GM12892 (cell line): Measurements from ENCODE around the gene RMND5B.

Source experiments
- DNase-seq: peaks from one replicate; pipeline ENCODE4 v3.0.0; 2011; ENCODE audit not compliant: insufficient read length
- FAIRE-seq: peaks from 2 replicates; lab custom pipeline; 2011; peaks lifted over from hg19 to GRCh38; lab: Jason Lieb, UNC
- POLR2A ChIP-seq: IDR thresholded peaks from 2 replicates; pipeline ENCODE4 v1.6.1; 2011; ENCODE audit warnings: low read depth, low read length, control low read depth
- POLR2AphosphoS5 ChIP-seq: IDR thresholded peaks from 2 replicates; pipeline ENCODE4 v1.6.1; 2011; ENCODE audit warnings: low read depth, low read length, control low read depth
- TAF1 ChIP-seq: IDR thresholded peaks from 2 replicates; pipeline ENCODE4 v1.6.1; 2011; ENCODE audit warnings: low read depth, mild to moderate bottlenecking, control low read depth, low read length, borderline replicate concordance

The RMND5B gene

DNA sequence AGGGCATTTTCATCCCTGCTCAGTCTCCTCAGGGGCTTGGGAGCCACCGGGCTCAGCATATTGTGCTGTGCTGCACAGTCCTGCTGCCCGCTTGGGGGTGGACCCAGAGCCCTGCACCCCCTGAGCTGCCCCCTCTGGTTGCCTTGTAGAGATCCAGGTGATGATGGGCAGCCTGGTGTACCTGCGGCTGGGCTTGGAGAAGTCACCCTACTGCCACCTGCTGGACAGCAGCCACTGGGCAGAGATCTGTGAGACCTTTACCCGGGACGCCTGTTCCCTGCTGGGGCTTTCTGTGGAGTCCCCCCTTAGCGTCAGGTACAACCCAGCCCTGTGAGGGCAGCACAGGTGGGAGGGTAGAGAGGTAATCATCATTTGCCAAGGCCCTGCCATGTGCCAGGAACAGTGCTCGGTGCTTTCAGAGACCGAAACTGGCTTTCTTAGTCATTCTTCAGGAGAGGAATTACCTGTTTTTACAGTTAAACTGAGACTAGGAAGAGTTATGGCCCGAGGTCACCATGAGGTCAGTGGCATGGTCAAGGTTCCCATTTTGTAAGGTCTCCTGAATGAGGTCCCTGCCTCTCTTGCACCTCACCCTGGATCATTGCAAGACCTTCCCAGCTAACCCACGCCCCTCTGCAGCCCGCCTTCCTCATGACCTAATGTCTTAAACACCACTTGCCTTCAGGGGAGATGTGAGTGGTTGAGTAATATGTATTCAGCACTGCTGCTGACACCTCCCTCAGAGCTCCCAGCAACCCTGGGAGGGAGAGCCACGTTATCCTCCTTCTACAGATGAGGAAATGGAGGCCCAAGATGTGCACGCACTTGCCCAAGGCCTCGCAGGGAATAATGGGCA lies 15.4 kb downstream of the RMND5B start:
- TF ChIP-seq TAF1 (no peak), POLR2A (no peak), POLR2AphosphoS5 (no peak; the same call in none of the 2 replicates)
- FAIRE-seq (peak; percentile 93), DNase-seq (peak; percentile 71)

DNA sequence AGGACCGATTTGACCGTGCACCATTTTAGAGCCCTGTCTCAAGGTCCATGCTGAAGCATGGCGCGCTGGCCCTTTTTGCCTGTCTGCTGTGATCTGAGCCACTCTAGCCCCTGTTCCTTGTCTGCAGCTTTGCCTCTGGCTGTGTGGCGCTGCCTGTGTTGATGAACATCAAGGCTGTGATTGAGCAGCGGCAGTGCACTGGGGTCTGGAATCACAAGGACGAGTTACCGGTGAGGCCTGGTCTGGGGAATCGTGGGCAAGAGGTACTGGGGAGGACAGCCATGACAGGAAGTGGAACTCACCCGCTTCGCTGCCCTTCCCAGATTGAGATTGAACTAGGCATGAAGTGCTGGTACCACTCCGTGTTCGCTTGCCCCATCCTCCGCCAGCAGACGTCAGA lies 16.6 kb downstream of the RMND5B start:
- DNase-seq (no peak), FAIRE-seq (no peak)
- TF ChIP-seq POLR2A: no peak
- no peak for TF ChIP-seq TAF1
- TF ChIP-seq POLR2AphosphoS5: no peak

DNA sequence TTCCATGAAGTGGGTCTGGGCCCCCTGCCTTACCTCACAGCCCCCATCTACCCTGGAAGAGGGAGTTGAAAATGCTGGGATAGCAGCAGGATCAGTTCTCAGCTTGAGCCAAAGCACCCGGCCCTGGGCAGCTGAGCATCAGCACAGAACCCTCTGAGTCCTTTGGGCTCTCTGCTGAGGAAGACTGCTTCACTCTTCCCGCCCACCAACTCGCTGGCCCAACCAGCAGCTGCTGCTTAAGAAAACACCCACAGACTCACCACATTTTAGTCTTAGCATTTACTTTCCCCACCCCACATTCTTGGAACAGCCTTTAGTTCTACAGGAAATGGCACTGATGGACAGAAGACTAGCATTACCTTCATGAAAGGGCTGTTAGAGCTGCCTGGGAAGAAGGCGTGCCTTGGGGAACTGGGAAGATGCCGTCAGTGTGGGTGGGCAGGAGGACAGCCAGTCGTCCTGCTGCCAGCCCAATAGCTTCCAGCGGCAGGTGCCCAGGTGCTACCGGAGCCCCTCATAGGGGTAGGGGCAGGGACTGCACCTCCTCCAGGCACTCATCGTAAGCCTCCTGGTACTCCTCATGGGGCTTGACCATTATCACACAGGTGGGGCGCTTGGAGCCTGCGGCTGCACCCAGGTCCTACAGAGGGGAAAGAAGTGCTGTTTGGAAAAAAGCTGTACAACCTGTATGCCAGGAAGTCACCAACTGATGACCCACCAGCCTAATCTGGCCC lies 18.6 kb downstream of the RMND5B start:
- no peak for TF ChIP-seq POLR2A
- DNase-seq: no peak
- no peak for FAIRE-seq

DNA sequence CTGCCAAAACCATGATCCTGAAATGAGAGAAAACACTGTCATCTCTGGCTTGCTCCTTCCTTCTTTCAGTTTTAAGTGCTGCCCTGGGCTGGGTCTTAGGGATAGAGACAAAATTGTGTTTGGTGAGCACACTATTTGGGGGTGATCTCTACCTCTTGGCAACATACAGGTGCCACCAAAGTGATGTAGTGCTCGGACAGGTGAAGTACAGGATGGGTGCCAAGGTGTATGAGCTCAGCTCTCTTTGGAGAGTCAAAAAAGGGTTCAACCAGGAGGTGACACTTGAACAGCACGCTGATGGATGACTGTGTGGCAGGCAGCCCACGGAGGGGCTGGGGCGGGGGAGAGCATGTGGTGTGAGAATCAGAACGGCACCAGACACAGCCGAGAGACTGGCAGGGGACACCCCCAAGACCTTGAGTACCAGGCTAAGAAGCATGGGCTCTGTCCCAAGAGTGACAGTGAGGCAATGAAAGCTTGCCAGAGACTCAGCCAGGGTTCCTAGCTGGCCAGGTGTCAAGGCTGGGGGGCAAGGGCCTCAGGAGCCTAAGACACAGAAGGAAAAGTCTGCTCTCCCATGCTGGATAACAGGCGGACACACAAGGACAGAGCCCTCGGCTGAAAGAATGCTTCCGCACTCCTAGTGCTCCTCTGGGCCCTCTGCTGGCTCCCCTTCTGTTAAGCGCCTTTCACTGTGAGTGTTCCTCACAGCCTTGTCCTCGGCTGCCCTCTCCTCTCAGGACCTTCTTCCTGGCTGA lies 20.3 kb downstream of the RMND5B start:
- DNase-seq (no peak), FAIRE-seq (no peak)
- no peak for TF ChIP-seq POLR2AphosphoS5
- no peak for TF ChIP-seq TAF1
- no peak for TF ChIP-seq POLR2A

GRCh38 chr5:178152491-178153444 lies 22.0 kb downstream of the RMND5B start:
- FAIRE-seq: no peak
- DNase-seq: no peak
- TF ChIP-seq TAF1 (no peak), POLR2A (no peak; the same call in 1 of the 2 replicates), POLR2AphosphoS5 (0 out of 2 replicates have a peak, but pooled peaks have one; percentile 6)

- peak; percentile 95 for FAIRE-seq
- TF ChIP-seq TAF1 (no peak), POLR2AphosphoS5 (peak; percentile 48; the same call in 1 of the 2 replicates), POLR2A (peak; percentile 56; the same call in 1 of the 2 replicates)
- peak; percentile 90 for DNase-seq
These were observed 22.9 kb downstream of the RMND5B start, which contains the start of gene NHP2 for GRCh38 chr5:178153530-178154340. Gene NHP2 (minus strand): TSS chr5:178153885. CDS start chr5:178153817, 68 bp downstream.

- no peak for TF ChIP-seq POLR2A
- TF ChIP-seq POLR2AphosphoS5: no peak
- no peak for TF ChIP-seq TAF1
- no peak for FAIRE-seq
- no peak for DNase-seq
These were observed 24.3 kb downstream of the RMND5B start for GRCh38 chr5:178155065-178155464.

DNA sequence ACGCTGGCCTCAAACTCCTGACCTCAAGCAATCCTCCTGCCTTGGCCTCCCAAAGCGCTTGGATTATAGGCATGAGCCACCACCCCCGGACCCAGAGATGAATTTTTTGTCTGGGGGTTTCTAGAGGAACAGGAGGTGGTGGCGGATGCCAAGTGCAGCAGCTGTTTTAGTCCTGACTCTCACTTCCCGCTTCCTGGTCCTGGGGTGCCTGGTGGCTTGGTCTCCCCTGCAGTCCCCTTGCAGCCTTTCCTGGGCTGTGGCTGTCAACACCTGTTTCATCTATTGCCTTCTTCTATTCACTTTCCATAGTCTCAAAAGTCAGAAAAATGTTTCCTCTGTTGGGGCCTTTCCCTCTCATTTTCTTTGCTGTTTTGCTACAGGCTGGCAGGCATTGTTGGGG lies 29.4 kb downstream of the RMND5B start:
- no peak for DNase-seq
- FAIRE-seq: no peak
- no peak for TF ChIP-seq POLR2AphosphoS5
- no peak for TF ChIP-seq TAF1
- TF ChIP-seq POLR2A: no peak

GRCh38 chr5:178162481-178162880 lies 31.7 kb downstream of the RMND5B start:
- FAIRE-seq (no peak), DNase-seq (no peak)
- TF ChIP-seq POLR2AphosphoS5 (no peak), TAF1 (no peak), POLR2A (no peak)
